HG03442 (cell line): Measurements from ENCODE around the gene SRPRB.

ENCODE experiments used
- ATAC-seq: cut with Tn5 transposase; IDR thresholded peaks from one replicate; pipeline ENCODE4 v1.9.1; 2021; ENCODE audit warnings: mild to moderate bottlenecking, moderate library complexity; ENCODE audit not compliant: unreplicated experiment

SRPRB gene

DNA sequence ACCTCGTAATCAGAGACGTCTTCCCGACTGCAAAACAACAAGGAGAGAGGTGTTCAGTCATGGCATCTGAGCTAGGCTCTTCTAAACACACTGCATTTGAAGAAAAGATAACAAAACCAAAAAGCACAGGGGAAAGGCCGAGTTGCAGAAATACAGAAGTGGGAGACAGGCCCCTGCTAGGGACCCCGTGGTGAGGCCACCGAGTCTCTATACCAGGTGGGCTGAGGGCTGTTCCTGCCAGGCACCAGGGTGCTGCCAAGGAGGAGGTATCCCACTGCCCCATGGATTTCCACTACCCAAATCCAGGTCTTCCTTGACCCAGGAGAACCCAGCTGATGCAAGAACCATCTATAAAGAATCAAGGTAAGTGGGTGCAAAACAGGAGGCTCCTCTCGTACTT lies 59.0 kb downstream of the SRPRB start:
- no peak for ATAC-seq

DNA sequence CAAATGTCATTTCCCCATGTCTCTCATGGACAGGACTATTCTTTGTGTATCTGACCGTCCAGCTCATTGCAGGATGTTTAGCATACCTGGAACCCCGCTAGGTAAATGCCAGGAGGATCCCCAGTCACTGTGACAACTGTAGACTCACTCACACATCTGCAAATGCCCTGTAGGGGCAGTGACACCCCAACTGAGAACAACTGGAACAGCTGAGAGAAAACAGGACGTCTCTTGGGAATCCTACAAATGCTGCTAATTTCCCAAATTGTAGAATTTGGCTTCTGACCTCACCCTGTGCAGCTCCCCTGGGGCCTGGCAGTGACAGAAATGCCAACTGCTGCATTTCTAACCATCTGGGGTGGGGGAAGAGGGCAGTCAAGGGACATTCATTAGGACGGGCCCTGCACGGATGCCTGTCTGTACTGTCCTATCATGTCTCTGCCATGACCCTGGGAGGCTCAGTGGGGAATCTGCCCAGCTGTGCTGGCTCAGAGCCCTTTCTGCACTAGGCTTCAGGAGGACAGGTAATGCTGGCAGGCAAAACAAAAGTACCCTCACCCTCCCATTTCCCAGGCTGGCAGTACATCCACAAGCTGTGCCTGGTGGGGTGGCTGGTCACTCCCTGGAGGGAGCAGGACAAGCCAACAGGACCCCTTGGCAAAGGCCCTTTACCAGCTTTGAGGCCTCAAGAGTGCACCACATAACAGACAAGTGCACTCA lies 59.7 kb downstream of the SRPRB start:
- no peak for ATAC-seq

DNA sequence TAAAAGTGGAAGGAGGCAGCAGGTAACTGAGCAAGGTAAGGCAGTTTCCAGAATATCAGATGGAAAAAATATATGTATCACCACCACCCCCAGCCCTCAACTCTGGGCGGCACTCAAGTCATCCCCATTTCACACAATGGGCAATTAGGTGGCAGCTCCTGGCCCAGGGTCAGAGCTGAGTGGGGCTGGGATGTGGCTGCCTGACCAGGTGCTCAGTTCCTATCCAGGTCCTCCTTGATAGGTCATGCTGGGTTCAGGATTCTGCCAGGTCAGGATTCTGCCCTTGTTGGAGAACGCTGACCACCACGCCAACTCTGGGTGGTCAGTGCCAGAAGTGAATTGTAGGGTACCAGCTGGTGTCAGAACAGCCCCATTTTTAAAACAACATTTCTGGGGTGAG lies 60.5 kb downstream of the SRPRB start:
- ATAC-seq, result no peak

DNA sequence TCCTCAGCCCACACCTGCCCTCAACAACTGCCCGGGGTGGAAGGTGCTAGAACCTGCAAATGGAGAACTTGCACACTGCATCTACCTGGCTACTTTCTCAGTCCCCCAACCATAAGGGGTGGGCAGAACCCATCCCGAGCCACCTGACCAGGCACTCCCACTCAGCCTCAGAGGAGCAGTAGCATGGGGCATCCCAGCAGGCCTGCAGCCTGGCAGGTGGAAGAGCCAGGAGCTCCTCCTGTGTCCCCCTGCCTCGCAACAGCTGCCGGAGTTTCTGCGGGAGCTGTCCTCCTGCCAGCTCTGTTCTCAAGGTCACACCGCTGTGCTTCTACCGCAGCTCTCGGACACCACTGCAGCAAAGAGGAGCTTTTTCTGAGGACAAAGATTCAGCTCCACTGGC lies 62.6 kb downstream of the SRPRB start:
- ATAC-seq, result no peak

DNA sequence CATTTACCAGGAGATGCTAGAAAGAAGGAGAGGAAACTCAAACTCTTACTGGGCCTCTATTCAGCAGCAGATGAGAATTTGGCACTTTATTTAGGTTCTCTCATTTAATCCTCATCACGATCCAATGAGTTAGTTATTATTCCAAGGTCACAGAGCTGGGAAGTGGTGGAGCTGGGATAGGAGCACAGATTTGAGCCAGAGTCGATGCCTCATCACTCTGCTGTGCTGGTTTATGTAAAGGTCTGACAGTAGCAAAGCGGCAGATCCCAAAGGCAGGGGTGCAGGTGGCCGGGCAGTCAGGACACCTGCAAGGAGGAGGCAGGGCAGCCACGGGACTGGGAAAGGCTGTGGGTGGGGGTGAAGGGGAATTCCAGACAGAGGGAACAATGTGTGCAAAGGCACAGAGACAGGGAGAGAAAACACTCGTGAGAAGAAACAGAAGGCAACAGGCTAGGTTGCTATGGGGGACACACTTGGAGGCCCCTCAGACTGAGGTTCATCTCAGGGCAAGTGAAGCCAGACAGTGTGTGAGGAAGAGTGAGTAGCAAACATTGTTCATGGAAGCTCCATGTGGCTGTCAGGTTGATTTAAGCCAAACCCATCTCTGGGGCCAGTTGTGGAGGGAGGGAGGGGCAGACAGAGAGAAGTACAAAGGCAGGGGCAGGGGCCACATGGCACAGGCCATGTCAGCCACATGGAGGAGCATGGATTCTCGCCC lies 63.3 kb downstream of the SRPRB start:
- ATAC-seq, result no peak

DNA sequence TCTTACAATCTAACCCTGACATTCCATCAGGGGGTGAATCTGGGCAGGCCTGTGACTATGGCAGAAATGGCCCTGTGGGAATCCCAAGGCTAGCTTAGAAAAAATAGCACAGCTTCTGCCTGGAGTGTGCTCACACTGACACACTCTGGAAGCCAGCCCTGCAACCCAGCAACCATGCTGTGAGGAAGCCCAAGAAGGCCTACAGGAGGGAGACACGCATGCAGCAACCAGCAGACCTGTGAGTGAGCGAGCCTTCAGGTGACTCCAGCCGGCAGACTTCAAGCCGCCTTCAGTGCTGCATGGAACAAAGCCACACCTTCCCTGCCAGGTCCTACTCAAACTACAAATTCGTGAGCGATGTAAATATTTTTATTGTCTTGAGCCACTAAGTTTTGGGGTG lies 64.0 kb downstream of the SRPRB start:
- no peak for ATAC-seq

DNA sequence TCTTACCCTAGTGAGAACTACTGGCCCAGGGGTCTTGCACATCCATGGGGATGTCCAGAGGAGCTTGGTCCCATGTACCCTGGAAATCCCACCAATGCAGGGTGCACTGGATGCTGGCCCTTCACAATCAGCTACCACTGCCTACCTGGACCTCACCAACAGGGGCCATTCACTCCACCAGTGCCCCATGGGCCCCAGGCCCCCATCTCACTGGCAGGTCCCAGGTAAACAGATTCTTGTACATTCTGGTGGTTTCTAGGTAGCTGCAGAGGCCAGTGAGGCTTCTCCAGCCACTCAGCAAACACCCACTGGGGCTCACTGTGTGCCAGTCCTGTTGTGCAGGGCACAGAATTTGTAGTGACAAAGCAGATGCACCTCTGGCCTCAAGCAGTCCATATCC lies 65.2 kb downstream of the SRPRB start:
- ATAC-seq, result no peak
